Suprapubic skin (tissue), 3 donors: ENCODE results near the gene GPR160.

Experiments used
- CTCF ChIP-seq, 2 donors: fragments of 200-600 bp in 1 of 2; fragments of 450-650 bp in 1 of 2; sonication (generic) in 1 of 2; IDR thresholded peaks; one replicate each; pipeline ENCODE4 v1.5.1; 2016 to 2019; ENCODE audit warnings: antibody characterized with exemption in 2 of 2, mild to moderate bottlenecking in 1 of 2, moderate library complexity in 1 of 2
- POLR2A ChIP-seq, 2 donors: fragments of 450-650 bp; IDR thresholded peaks; one replicate each; pipeline ENCODE4 v1.6.1; 2017; ENCODE audit warnings: antibody characterized with exemption in 2 of 2, mild to moderate bottlenecking in 2 of 2, moderate library complexity in 2 of 2

GRCh38 chr3:170078620-170079281, 41.0 kb downstream of the GPR160 start:
- no peak for TF ChIP-seq POLR2A (IDR thresholded peaks at IDR 0.05)
- no peak for TF ChIP-seq CTCF (IDR thresholded peaks at IDR 0.05)
